ENCODE data around the gene TASP1. TPM values are rescaled to one million over a fixed set of nuclear protein-coding genes. Genes with fewer than 3 reads are reported as not detected.

The TASP1 gene
- polyA plus RNA-seq, 1 donor from 2014 or later = 20.2 TPM

DNA sequence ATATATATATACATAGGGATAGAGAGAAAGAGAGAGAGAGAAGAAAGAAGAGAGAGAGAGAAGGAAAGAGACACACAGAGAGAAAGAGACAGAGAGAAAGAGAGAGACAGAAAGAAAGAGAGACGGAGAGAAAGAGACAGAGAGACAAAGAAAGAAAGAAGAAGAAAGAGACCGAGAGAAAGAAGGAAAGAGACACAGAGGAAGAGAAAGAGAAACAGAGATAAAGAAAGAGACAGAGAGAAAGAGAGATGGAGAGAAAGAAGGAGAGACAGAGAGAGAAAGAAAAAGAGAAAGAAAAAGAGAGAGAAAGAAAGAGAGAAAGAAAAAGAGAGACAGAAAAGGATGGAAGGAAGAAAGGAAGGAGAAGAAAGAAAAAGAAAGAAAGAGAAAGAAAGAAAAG lies 46.9 kb upstream of the TASP1 start:
- no peak overlapping the region for H3K27ac ChIP-seq (ENCODE audit: low read length)
- H3K4me3 ChIP-seq (ENCODE audit: low read length) = no peak overlapping the region
- H3K9me2 ChIP-seq (ENCODE audit: insufficient read depth, low read length) = no peaks in the 10 kb centered on the region
- H3K4me2 ChIP-seq (ENCODE audit: low read length) = no peak overlapping the region
- no peaks in the 10 kb centered on the region for H3K36me3 ChIP-seq (ENCODE audit: insufficient read depth, low read length)
- H3K27me3 ChIP-seq (ENCODE audit: insufficient read depth, low read depth, low read length) = no peaks in the 10 kb centered on the region
- no peak overlapping the region for H3K9ac ChIP-seq (ENCODE audit: low read length)
- no peaks in the 10 kb centered on the region for H3K79me2 ChIP-seq (replicated peaks; ENCODE audit: insufficient read depth, low read length)
- no peak overlapping the region for H2AFZ ChIP-seq (ENCODE audit: low read depth, low read length)
- H4K20me1 ChIP-seq (ENCODE audit: insufficient read depth) = no peaks in the 10 kb centered on the region
- H3K9me3 ChIP-seq (ENCODE audit: low read length) = no peaks in the 10 kb centered on the region
- TF ChIP-seq, protein P1, sequence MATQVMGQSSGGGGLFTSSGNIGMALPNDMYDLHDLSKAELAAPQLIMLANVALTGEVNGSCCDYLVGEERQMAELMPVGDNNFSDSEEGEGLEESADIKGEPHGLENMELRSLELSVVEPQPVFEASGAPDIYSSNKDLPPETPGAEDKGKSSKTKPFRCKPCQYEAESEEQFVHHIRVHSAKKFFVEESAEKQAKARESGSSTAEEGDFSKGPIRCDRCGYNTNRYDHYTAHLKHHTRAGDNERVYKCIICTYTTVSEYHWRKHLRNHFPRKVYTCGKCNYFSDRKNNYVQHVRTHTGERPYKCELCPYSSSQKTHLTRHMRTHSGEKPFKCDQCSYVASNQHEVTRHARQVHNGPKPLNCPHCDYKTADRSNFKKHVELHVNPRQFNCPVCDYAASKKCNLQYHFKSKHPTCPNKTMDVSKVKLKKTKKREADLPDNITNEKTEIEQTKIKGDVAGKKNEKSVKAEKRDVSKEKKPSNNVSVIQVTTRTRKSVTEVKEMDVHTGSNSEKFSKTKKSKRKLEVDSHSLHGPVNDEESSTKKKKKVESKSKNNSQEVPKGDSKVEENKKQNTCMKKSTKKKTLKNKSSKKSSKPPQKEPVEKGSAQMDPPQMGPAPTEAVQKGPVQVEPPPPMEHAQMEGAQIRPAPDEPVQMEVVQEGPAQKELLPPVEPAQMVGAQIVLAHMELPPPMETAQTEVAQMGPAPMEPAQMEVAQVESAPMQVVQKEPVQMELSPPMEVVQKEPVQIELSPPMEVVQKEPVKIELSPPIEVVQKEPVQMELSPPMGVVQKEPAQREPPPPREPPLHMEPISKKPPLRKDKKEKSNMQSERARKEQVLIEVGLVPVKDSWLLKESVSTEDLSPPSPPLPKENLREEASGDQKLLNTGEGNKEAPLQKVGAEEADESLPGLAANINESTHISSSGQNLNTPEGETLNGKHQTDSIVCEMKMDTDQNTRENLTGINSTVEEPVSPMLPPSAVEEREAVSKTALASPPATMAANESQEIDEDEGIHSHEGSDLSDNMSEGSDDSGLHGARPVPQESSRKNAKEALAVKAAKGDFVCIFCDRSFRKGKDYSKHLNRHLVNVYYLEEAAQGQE (IDR thresholded peaks at IDR 0.05; ENCODE audit: borderline replicate concordance) = no peak
- TF ChIP-seq SMC3 (conservative IDR thresholded peaks at IDR 0.05; ENCODE audit: poor library complexity) = no peak
- TF ChIP-seq, protein P2, sequence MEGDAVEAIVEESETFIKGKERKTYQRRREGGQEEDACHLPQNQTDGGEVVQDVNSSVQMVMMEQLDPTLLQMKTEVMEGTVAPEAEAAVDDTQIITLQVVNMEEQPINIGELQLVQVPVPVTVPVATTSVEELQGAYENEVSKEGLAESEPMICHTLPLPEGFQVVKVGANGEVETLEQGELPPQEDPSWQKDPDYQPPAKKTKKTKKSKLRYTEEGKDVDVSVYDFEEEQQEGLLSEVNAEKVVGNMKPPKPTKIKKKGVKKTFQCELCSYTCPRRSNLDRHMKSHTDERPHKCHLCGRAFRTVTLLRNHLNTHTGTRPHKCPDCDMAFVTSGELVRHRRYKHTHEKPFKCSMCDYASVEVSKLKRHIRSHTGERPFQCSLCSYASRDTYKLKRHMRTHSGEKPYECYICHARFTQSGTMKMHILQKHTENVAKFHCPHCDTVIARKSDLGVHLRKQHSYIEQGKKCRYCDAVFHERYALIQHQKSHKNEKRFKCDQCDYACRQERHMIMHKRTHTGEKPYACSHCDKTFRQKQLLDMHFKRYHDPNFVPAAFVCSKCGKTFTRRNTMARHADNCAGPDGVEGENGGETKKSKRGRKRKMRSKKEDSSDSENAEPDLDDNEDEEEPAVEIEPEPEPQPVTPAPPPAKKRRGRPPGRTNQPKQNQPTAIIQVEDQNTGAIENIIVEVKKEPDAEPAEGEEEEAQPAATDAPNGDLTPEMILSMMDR (IDR thresholded peaks at IDR 0.05; ENCODE audit: poor library complexity, severe bottlenecking) = no peak
- no peak for TF ChIP-seq TAF1 (IDR thresholded peaks at IDR 0.05; ENCODE audit: low read depth)
- TF ChIP-seq MXI1 (conservative IDR thresholded peaks at IDR 0.05; ENCODE audit: poor library complexity, severe bottlenecking) = no peak
- TF ChIP-seq EP300 (conservative IDR thresholded peaks at IDR 0.05; ENCODE audit: poor library complexity, severe bottlenecking) = no peak
- TF ChIP-seq POLR2AphosphoS5 (IDR thresholded peaks at IDR 0.05) = no peak
- TF ChIP-seq RAD21 (conservative IDR thresholded peaks at IDR 0.05) = no peak
- no peak for TF ChIP-seq EZH2 (IDR thresholded peaks at IDR 0.05; ENCODE audit: borderline replicate concordance, insufficient read depth, low read length, poor library complexity, severe bottlenecking)
- H3F3A ChIP-seq (ENCODE audit: insufficient read depth, low read length, poor library complexity, severe bottlenecking) = no peaks in the 10 kb centered on the region

DNA sequence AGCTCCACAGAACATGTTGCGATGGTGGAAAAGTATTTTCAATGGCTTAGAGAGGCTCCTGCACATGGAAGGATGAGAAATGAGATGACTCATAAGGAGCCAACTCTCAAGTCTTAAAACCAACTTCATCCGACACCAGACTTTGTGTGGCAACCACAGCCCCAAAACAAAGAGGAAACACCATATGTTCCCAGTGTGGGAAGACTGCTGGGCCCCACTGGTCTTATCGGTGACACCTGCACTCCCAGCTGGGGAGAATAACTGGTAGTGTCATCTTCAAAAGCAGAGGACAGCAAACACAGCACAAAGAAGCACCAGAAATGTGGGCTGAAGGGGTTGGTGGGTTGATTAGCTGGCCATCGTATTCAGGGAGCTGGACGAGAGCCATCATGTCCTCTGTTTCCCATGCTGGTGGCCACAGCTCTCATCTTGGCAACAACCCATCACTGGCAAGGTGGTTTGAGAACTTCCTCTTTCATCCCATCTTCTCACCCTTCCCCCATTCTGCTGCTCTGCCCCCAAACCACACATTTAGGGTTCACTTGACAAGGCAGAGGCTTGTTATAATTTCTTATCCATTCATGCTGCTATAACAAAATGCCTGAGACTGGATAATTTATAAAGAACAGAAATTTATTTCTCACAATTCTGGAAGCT lies 46.0 kb upstream of the TASP1 start:
- Histone ChIP-seq H3K4me3 (ENCODE audit: low read length) (no peak overlapping the region), H3K4me2 (ENCODE audit: low read length) (no peak overlapping the region), H3K27ac (ENCODE audit: low read length) (no peak overlapping the region), H3K27me3 (ENCODE audit: insufficient read depth, low read depth, low read length) (no peaks in the 10 kb centered on the region), H3K9ac (ENCODE audit: low read length) (no peak overlapping the region), H4K20me1 (ENCODE audit: insufficient read depth) (no peaks in the 10 kb centered on the region), H3K36me3 (ENCODE audit: insufficient read depth, low read length) (no peaks in the 10 kb centered on the region), H3K79me2 (replicated peaks; ENCODE audit: insufficient read depth, low read length) (no peaks in the 10 kb centered on the region), H2AFZ (ENCODE audit: low read depth, low read length) (no peak overlapping the region), H3K9me3 (ENCODE audit: low read length) (no peaks in the 10 kb centered on the region), H3K9me2 (ENCODE audit: insufficient read depth, low read length) (no peaks in the 10 kb centered on the region), H3F3A (ENCODE audit: insufficient read depth, low read length, poor library complexity, severe bottlenecking) (no peaks in the 10 kb centered on the region)
- TF ChIP-seq, protein P1 (IDR thresholded peaks at IDR 0.05; ENCODE audit: borderline replicate concordance) = no peak
- TF ChIP-seq, protein P2 (IDR thresholded peaks at IDR 0.05; ENCODE audit: poor library complexity, severe bottlenecking) = no peak
- TF ChIP-seq POLR2AphosphoS5 (IDR thresholded peaks at IDR 0.05) = no peak
- TF ChIP-seq RAD21 (conservative IDR thresholded peaks at IDR 0.05) = no peak
- TF ChIP-seq TAF1 (IDR thresholded peaks at IDR 0.05; ENCODE audit: low read depth) = no peak
- TF ChIP-seq EP300 (conservative IDR thresholded peaks at IDR 0.05; ENCODE audit: poor library complexity, severe bottlenecking) = no peak
- no peak for TF ChIP-seq EZH2 (IDR thresholded peaks at IDR 0.05; ENCODE audit: borderline replicate concordance, insufficient read depth, low read length, poor library complexity, severe bottlenecking)
- TF ChIP-seq SMC3 (conservative IDR thresholded peaks at IDR 0.05; ENCODE audit: poor library complexity) = no peak
- no peak for TF ChIP-seq MXI1 (conservative IDR thresholded peaks at IDR 0.05; ENCODE audit: poor library complexity, severe bottlenecking)

Data from neural cell (in vitro differentiated cells).